ENCODE data around the gene RAB4A. TPM values are rescaled to one million over a fixed set of nuclear protein-coding genes. Genes with fewer than 3 reads are reported as not detected.

Gene RAB4A
- total and polyA plus RNA-seq, 2 experiments from 2014 or later: 43.2 to 69.7 TPM

DNA sequence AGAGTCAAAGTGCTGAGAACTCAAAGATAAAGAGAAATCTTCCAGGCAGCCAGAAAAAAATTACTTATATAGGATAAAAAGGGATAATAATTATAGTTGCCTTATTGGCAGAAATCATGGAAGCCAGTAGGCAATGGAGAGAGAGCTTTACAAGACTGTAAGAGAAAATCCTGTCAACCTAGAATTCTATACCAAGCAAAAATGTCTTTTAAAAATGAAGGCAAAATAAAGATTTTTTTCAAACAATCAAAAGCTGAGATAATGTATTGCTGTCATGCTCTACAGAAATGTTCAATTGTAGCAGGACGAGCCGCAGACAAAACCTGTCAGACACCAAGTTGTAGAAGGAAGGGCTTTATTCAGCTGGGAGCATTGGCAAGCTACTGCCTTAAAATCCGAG lies 26.8 kb upstream of the RAB4A start:
- TF ChIP-seq, protein P1, sequence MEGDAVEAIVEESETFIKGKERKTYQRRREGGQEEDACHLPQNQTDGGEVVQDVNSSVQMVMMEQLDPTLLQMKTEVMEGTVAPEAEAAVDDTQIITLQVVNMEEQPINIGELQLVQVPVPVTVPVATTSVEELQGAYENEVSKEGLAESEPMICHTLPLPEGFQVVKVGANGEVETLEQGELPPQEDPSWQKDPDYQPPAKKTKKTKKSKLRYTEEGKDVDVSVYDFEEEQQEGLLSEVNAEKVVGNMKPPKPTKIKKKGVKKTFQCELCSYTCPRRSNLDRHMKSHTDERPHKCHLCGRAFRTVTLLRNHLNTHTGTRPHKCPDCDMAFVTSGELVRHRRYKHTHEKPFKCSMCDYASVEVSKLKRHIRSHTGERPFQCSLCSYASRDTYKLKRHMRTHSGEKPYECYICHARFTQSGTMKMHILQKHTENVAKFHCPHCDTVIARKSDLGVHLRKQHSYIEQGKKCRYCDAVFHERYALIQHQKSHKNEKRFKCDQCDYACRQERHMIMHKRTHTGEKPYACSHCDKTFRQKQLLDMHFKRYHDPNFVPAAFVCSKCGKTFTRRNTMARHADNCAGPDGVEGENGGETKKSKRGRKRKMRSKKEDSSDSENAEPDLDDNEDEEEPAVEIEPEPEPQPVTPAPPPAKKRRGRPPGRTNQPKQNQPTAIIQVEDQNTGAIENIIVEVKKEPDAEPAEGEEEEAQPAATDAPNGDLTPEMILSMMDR (IDR thresholded peaks at IDR 0.05; ENCODE audit: low read depth, low read length): no peak
- Histone ChIP-seq H3K27me3 (no peaks in the 10 kb centered on the region), H3K4me1 (ENCODE audit: low read depth) (no peaks in the 10 kb centered on the region), H3K36me3 (no peaks in the 10 kb centered on the region), H3K27ac (no peak overlapping the region), H3K9me3 (ENCODE audit: low read depth) (no peaks in the 10 kb centered on the region), H3K4me3 (no peak overlapping the region)
- DNase-seq (ENCODE audit: low read depth in 1 of 2, low spot score in 1 of 2): no peak

DNA sequence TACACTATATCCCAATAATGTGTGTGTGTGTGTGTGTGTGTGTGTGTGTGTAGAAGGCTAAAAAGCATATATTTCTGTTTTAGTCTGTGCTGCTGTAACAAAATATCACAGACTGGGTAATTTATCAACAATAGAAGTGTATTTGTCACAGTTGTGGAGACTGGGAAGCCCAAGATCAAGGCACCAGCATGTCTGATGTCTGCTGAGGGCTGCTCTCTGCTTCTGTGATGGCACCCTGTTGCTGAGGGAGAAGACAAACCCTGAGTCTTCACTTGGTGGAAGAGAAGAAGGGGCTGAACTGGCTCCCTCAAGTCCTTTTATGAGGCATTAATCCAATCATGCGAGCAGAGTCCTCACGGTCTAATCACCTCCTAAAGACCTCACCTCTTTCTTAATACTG lies 23.0 kb upstream of the RAB4A start:
- no peak for DNase-seq (ENCODE audit: low read depth in 1 of 2, low spot score in 1 of 2)

DNA sequence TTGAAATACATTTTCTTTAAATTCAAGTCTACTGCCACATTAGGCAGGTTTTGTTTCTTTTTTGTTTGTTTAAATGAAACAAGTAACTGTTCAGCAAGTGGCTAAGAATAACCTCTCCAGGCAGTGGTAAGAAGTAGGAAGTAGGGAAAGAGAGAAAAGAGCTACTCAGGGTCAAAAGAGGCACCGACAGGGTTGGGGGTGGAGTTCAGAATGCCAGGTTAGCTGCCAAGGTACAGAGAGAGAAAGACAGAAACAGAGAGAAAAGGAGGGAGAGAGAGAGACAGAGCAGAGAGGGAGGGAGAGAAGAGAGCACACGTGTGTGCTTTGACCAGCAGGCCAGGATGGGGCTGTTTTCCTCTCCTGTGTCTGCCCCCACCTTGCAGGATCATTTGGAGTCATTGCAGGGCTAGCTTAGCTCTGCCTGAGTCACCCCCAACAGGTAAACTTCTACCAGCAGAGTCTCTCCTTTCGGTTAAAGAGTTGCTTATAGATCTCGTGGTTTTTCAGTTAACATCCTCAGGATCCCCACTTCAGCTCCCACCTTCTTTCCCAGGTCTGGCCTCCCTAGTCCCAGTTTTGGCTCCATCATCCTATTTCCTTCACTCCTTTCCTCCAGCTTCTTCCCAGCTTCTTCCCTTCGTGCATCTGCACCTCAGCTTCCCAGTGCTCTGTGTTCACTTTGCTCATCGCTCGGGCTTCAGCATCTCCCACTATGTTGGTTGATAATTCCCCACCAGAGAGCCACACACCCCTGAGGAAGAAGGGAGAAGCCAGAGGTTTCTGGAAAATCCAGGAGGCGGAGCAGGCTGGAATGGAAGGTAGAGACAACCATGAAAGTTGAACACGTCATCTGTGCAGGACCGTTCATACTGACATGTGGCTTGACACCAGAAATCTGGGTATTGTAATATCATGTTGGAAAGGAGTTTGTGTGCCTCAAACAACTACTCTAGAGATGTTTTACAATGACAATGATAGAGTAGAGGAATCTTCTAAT lies 21.8 kb upstream of the RAB4A start:
- H3K27me3 ChIP-seq: no peaks in the 10 kb centered on the region
- no peaks in the 10 kb centered on the region for H3K9me3 ChIP-seq (ENCODE audit: low read depth)
- TF ChIP-seq, protein P1 (IDR thresholded peaks at IDR 0.05; ENCODE audit: low read depth, low read length): no peak
- no peak overlapping the region for H3K4me3 ChIP-seq
- no peaks in the 10 kb centered on the region for H3K36me3 ChIP-seq
- DNase-seq (ENCODE audit: low read depth in 1 of 2, low spot score in 1 of 2): no peak
- H3K4me1 ChIP-seq (ENCODE audit: low read depth): peaks cover 6% of the 10 kb centered on the region
- no peak overlapping the region for H3K27ac ChIP-seq

More for the DNA sequence above, 23.0 kb upstream of the RAB4A start:
- no peaks in the 10 kb centered on the region for H3K27me3 ChIP-seq
- H3K9me3 ChIP-seq (ENCODE audit: low read depth): no peaks in the 10 kb centered on the region
- peaks cover 2% of the 10 kb centered on the region for H3K4me1 ChIP-seq (ENCODE audit: low read depth)
- TF ChIP-seq, protein P1 (IDR thresholded peaks at IDR 0.05; ENCODE audit: low read depth, low read length): no peak
- H3K36me3 ChIP-seq: no peaks in the 10 kb centered on the region
- no peak overlapping the region for H3K4me3 ChIP-seq
- no peak overlapping the region for H3K27ac ChIP-seq

DNA sequence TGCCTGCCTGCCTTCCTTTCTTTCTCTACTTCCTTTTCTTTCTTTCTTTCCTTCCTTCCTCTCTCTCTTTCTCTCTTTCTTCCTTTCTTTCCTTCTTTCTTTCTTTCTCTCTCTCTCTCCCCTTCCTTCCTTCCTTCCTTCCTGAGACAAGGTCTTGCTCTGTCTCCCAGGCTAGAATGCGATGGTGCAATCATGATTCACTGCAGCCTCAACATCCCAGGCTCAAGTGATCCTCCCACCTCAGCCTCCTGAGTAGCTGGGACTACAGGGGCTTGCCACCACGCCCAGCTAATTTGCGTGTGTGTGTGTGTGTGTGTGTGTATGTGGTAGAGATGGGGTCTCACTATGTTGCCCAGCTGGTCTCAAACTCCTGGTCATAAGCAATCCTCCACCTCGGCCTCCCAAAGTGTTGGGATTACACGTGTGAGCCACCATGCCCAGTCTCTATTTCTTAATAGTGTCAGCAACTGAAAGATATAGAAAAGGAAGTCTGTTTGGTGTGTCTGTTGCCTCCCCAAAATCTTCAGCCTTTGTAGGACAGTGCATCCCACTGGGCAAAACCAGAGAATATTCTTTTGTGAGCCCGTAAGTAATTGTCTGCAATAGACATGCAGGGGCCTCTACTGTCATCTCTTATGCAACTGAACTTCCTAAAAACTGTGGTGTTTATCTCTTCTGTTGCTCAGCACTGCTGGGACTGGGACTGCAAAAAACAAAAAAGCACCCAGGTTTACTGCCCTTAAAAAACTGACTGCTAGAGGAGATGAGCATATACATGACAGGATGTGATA lies 20.9 kb upstream of the RAB4A start:
- no peak overlapping the region for H3K4me3 ChIP-seq
- TF ChIP-seq, protein P1 (IDR thresholded peaks at IDR 0.05; ENCODE audit: low read depth, low read length): no peak
- H3K36me3 ChIP-seq: no peaks in the 10 kb centered on the region
- DNase-seq (ENCODE audit: low read depth in 1 of 2, low spot score in 1 of 2): no peak
- no peaks in the 10 kb centered on the region for H3K27me3 ChIP-seq
- H3K9me3 ChIP-seq (ENCODE audit: low read depth): no peaks in the 10 kb centered on the region
- H3K4me1 ChIP-seq (ENCODE audit: low read depth): peaks cover 6% of the 10 kb centered on the region
- no peak overlapping the region for H3K27ac ChIP-seq

DNA sequence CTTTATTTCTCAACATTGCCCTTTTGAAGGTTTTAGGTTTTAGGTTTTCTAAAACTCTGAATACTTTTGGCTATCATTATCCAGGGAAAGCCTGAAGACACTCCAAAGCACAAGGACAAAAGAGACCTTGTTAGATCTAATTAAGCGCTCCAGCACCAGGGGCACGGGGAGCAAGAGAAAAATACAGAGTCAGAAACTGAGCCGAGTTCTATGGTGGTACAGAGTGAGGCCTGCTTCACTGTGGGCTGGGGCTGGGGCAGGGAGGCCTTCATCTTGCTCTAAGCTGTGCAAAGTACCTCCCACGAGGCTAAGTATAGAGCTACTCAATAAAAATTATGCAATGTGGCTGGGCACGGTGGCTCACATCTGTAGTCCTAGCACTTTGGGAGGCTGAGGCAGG lies 19.7 kb upstream of the RAB4A start:
- Histone ChIP-seq H3K27me3 (no peaks in the 10 kb centered on the region), H3K4me3 (no peak overlapping the region), H3K36me3 (no peaks in the 10 kb centered on the region), H3K4me1 (ENCODE audit: low read depth) (peaks cover 6% of the 10 kb centered on the region), H3K27ac (no peak overlapping the region), H3K9me3 (ENCODE audit: low read depth) (no peaks in the 10 kb centered on the region)
- TF ChIP-seq, protein P1 (IDR thresholded peaks at IDR 0.05; ENCODE audit: low read depth, low read length): no peak
- DNase-seq (ENCODE audit: low read depth in 1 of 2, low spot score in 1 of 2): no peak
